HEK293T (cell line): ENCODE results near the gene PYGO2.

Source experiments
- CTCF ChIA-PET: fragments of 350-600 bp; formaldehyde crosslinking; extraction: SDS; loops from one replicate; lab custom pipeline; 2021; ENCODE audit warnings: antibody characterized with exemption, inconsistent platforms; lab: Yijun Ruan, JAX
- POLR2A ChIA-PET: fragments of 350-600 bp; formaldehyde crosslinking; extraction: SDS; loops from one replicate; lab custom pipeline; 2020; ENCODE audit warnings: antibody characterized with exemption, inconsistent platforms; lab: Yijun Ruan, JAX
- DNase-seq: peaks from one replicate; pipeline ENCODE4 v3.0.0; 2012; ENCODE audit warnings: mixed read lengths; ENCODE audit errors: extremely low spot score
- ARNT ChIP-seq: fragments of 450-650 bp; IDR thresholded peaks from 2 replicates; pipeline ENCODE4 v1.6.1; 2017; ENCODE audit warnings: mild to moderate bottlenecking
- BHLHE40 ChIP-seq: fragments of 450-650 bp; IDR thresholded peaks from 2 replicates; pipeline ENCODE4 v1.6.1; 2016; ENCODE audit warnings: mild to moderate bottlenecking, moderate library complexity, borderline replicate concordance
- CTBP1 ChIP-seq: fragments of 450-650 bp; IDR thresholded peaks from 2 replicates; pipeline ENCODE4 v1.6.1; 2016; ENCODE audit warnings: borderline replicate concordance
- ELF4 ChIP-seq: fragments of 450-650 bp; IDR thresholded peaks from 2 replicates; pipeline ENCODE4 v1.6.1; 2017; ENCODE audit warnings: antibody characterized with exemption
- FOXA1 ChIP-seq: fragments of 450-650 bp; IDR thresholded peaks from 2 replicates; pipeline ENCODE4 v1.6.1; 2016; ENCODE audit warnings: mild to moderate bottlenecking
- FOXK2 ChIP-seq: fragments of 450-650 bp; IDR thresholded peaks from 2 replicates; pipeline ENCODE4 v1.6.1; 2016; ENCODE audit warnings: mild to moderate bottlenecking
- FOXM1 ChIP-seq: fragments of 450-650 bp; IDR thresholded peaks from 2 replicates; pipeline ENCODE4 v1.6.1; 2017; ENCODE audit warnings: mild to moderate bottlenecking, borderline replicate concordance
- HDGF ChIP-seq: fragments of 450-650 bp; IDR thresholded peaks from 2 replicates; pipeline ENCODE4 v1.6.1; 2017; ENCODE audit warnings: antibody characterized with exemption, borderline replicate concordance
- L3MBTL2 ChIP-seq: fragments of 450-650 bp; conservative IDR thresholded peaks from 2 replicates; pipeline ENCODE4 v1.6.1; 2016; ENCODE audit warnings: mild to moderate bottlenecking
- LEF1 ChIP-seq: fragments of 450-650 bp; IDR thresholded peaks from 2 replicates; pipeline ENCODE4 v1.6.1; 2017; ENCODE audit warnings: mild to moderate bottlenecking, borderline replicate concordance
- NFRKB ChIP-seq: fragments of 450-650 bp; IDR thresholded peaks from 2 replicates; pipeline ENCODE4 v1.6.1; 2016; ENCODE audit warnings: mild to moderate bottlenecking, moderate library complexity
- SP1 ChIP-seq: fragments of 450-650 bp; IDR thresholded peaks from 2 replicates; pipeline ENCODE4 v1.6.1; 2017
- SUZ12 ChIP-seq: fragments of 450-650 bp; IDR thresholded peaks from 2 replicates; pipeline ENCODE4 v1.6.1; 2016; ENCODE audit warnings: mild to moderate bottlenecking
- TARDBP ChIP-seq: fragments of 450-650 bp; IDR thresholded peaks from 2 replicates; pipeline ENCODE4 v1.6.1; 2016
- ZNF384 ChIP-seq: fragments of 450-650 bp; IDR thresholded peaks from 2 replicates; pipeline ENCODE4 v1.6.1; 2016
- TF ChIP-seq, protein P1 (sequence below): fragments of 450-650 bp; IDR thresholded peaks from 2 replicates; pipeline ENCODE4 v1.6.1; 2016

PYGO2 gene

GRCh38 chr1:155003766-155004351 is 42.3 kb upstream of the PYGO2 start:
- DNase-seq: no peak
- ChIA-PET POLR2A (interaction anchor here (0.8 to 2.0 kb wide), 10 partner anchors 8 to 169 kb away, joined by 3 to 17 read pairs (median 5); partner anchors contain the start of genes ADAM15, CKS1B, FLAD1 and KRTCAP2), CTCF (no interaction called here)
- no peak for TF ChIP-seq TARDBP
- TF ChIP-seq SP1: no peak
- no peak for TF ChIP-seq ARNT
- TF ChIP-seq NFRKB: no peak
- TF ChIP-seq, protein P1, sequence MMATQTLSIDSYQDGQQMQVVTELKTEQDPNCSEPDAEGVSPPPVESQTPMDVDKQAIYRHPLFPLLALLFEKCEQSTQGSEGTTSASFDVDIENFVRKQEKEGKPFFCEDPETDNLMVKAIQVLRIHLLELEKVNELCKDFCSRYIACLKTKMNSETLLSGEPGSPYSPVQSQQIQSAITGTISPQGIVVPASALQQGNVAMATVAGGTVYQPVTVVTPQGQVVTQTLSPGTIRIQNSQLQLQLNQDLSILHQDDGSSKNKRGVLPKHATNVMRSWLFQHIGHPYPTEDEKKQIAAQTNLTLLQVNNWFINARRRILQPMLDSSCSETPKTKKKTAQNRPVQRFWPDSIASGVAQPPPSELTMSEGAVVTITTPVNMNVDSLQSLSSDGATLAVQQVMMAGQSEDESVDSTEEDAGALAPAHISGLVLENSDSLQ: no peak
- TF ChIP-seq BHLHE40: no peak
- no peak for TF ChIP-seq ZNF384
- no peak for TF ChIP-seq HDGF
- TF ChIP-seq ELF4: no peak
- TF ChIP-seq SUZ12: no peak
- no peak for TF ChIP-seq CTBP1
- TF ChIP-seq FOXM1: no peak
- TF ChIP-seq L3MBTL2: no peak; the same call in 1 of the 2 replicates
- TF ChIP-seq FOXK2: no peak
- no peak for TF ChIP-seq LEF1
- TF ChIP-seq FOXA1: no peak

GRCh38 chr1:155003227-155003765 is 41.7 kb upstream of the PYGO2 start:
- TF ChIP-seq HDGF (no peak), FOXK2 (no peak), FOXM1 (no peak), LEF1 (no peak), NFRKB (no peak)
- TF ChIP-seq, protein P1: no peak
- DNase-seq: no peak
- ChIA-PET POLR2A (interaction anchor here (1.0 to 2.0 kb wide), 7 partner anchors 9 to 48 kb away, joined by 3 to 17 read pairs (median 5); partner anchors contain the start of genes ADAM15, CKS1B and FLAD1), CTCF (no interaction called here)

- POLR2A ChIA-PET: interaction anchor here (1.1 to 2.0 kb wide), 6 partner anchors 10 to 49 kb away, joined by 3 to 17 read pairs (median 4); partner anchors contain the start of genes ADAM15 and FLAD1
- CTCF ChIA-PET: interaction anchor here (1.0 kb wide), 1 partner anchor 15 kb away, joined by 4 read pairs; no protein-coding TSS in a partner anchor
Observed at GRCh38 chr1:155002464-155003226, 41.1 kb upstream of the PYGO2 start, which contains the start of gene ZBTB7B. TSS of gene ZBTB7B (plus strand) at chr1:155002802. CDS start at chr1:155014661, 11,859 bp downstream.

DNA sequence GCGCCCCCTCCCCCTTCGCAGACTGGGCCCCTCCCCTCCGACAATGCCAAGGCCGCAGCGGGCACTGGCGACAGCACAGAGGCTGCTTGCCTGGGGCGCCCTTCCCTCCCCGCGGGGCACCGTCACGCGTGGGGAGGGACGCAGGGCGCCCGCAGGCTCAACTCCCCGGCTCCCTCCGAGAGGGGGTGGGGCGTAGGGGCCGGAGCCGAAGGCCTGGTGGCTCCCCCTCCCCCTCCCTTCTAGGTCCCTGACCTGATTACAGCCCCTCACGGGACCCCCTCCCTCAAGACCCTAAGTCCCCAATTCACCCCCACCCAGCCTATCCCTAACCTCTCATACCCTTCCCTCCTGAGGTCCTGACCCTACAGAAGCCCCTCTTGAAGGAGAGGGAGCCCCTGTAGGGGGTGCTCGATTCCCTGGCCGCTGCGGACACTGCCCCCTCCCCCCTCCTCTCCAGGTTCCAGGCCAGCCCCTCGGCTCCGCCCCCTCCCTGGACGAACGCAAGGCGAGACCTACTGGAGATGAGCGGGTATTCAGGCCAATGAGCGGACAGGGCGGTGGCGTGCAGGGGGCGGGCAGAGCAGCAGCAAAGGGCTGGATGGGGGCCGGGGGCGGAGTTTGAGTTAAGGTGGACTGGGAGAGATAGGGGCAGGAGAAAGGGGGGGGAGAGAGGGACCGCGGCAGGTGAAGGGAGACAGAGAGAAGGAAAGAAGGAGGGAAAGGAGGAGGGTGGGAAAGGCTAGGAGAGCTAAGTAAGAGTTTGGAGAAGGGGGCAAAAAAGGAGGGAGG is 40.3 kb upstream of the PYGO2 start:
- CTCF ChIA-PET: interaction anchor here (0.5 to 1.0 kb wide), 2 partner anchors 9 to 16 kb away, joined by 3 to 4 read pairs; no protein-coding TSS in a partner anchor
- POLR2A ChIA-PET: interaction anchor here (0.6 to 3.8 kb wide), 9 partner anchors 14 to 65 kb away, joined by 3 to 43 read pairs (median 4); partner anchors contain the start of genes ADAM15, FLAD1, PMVK and PYGO2
- TF ChIP-seq L3MBTL2 (no peak), LEF1 (0 out of 2 replicates have a peak, but pooled peaks have one; percentile 45), TARDBP (peak; percentile 97; the same call in 1 of the 2 replicates), FOXK2 (no peak), FOXM1 (peak; percentile 73)
- TF ChIP-seq, protein P1: peak; percentile 98
- DNase-seq: peak; percentile 99

More at GRCh38 chr1:155002464-155003226, 41.1 kb upstream of the PYGO2 start, which contains the start of gene ZBTB7B:
- TF ChIP-seq BHLHE40 (no peak), L3MBTL2 (peak; percentile 15; the same call in 1 of the 2 replicates)
- no peak for DNase-seq

DNA sequence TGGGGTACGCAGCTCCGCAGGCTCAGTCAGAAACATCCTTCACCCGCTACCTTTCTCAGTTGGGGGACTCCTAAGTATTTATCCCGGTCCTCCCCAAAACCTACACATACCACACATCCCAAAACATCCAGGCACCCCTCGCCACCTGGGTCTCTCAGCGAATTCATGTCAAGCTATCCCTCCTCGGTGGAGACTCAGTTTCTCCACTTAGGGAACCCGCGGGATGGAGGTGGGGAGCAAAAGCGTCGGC is 39.8 kb upstream of the PYGO2 start:
- TF ChIP-seq L3MBTL2: no peak
- TF ChIP-seq SP1: no peak
- no peak for TF ChIP-seq ELF4
- no peak for TF ChIP-seq HDGF
- no peak for TF ChIP-seq BHLHE40
- POLR2A ChIA-PET: interaction anchor here (0.6 to 3.8 kb wide), 10 partner anchors 14 to 64 kb away, joined by 3 to 43 read pairs (median 4); partner anchors contain the start of genes ADAM15, FLAD1, PBXIP1 and PMVK
- CTCF ChIA-PET: no interaction called here
- DNase-seq: no peak
